ENCODE results near the gene GGT6.

- TF ChIP-seq POLR2AphosphoS5 (IDR thresholded peaks at IDR 0.05) (no peak), CTCF (IDR thresholded peaks at IDR 0.05) (no peak), POLR2A (IDR thresholded peaks at IDR 0.05) (no peak)
These were observed 10.4 kb downstream of the GGT6 start for GRCh38 chr17:4549781-4550533.
